GM18861 (cell line): ENCODE measurements around the gene TMEM213.
"Not testable (repeated sequence)": the region's sequence is repeated elsewhere in the genome, so short reads cannot be mapped to it uniquely, and the experiment has no call there.

ENCODE experiments used
- ATAC-seq: cut with Tn5 transposase; IDR thresholded peaks from one replicate; pipeline ENCODE4 v1.9.1; 2021; ENCODE audit not compliant: unreplicated experiment

The TMEM213 gene

DNA sequence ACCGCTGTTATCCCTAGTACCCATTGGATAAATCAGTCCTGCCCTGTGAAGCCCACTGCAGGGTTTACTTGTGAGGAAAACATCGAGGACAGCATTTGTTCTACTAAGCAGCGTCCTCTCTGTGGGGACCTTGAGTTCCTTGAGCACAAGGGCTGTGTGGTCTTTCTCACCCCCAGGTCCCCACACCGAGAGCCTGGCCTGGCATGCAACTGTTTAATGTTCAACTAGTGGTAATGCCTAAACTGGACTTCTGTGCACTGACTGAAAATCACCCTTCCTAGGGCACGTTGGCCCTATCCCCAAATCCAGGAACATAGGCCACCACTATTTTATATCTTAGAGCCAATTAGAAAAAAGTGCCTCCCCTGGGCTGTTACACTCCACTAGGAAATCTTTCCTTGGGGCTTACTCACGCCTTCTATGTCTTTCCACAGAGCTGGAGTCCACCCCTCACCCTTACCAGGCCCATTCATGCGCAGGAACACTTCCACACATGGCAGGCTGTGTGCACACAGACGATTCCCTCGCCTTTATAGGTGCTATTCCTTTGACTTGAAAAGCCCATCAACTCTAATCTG is 1.7 kb upstream of the TMEM213 start:
- no peak for ATAC-seq

GRCh38 chr7:138797046-138797445 is 748 bp upstream of the TMEM213 start:
- ATAC-seq = not testable (repeated sequence)

GRCh38 chr7:138798836-138799235 is 1.0 kb downstream of the TMEM213 start:
- no peak for ATAC-seq

DNA sequence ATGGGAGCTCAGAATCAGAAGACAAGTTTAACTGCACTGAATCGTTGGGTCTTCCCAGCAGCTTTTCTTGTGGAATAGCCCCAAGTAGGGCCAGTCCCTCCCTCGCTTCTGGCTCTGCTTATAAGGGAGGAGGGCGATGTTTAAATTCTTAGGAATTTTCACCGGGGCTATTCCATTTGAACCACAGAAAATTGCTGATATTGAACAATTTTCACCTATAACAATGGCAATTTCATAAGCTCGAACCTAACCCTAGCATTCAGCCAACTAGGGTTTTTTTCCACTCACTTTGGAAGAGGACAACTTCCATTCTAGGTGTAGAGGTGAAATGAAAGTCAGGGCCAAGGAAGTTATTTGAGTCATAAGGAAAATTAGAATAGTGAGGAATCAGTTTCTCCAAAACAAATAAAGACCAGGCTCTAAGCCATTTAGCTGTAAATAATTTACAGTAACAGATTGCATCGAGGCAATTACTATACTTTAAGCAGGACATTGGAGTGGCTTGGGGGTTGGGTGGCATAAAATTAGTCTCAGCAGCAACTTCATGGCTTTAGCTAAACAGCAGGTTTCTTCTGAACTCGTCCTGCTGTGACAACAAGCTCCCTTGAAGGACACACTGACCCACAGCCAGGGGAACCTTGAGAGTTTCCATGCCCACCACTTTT is 1.7 kb downstream of the TMEM213 start:
- ATAC-seq = no peak

GRCh38 chr7:138801256-138801655 is 3.5 kb downstream of the TMEM213 start:
- ATAC-seq = no peak

DNA sequence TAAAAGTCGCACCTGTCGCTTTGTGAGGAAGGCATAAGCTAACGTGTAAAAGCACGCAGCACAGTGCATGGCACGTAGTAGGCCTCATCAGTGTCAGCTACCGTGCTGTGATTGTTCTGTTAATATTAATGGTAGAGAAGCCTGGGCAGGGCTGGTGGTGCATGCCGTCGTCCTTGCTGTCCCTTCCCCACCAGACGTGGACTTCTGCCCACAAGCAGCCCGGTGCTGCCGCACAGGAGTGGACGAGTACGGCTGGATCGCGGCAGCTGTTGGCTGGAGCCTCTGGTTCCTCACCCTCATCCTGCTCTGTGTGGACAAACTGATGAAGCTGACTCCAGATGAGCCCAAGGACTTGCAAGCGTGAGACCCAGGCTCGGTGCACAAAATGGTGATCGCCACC is 4.9 kb downstream of the TMEM213 start:
- ATAC-seq = no peak

- no peak for ATAC-seq
Measured at GRCh38 chr7:138804618-138805017, 6.8 kb downstream of the TMEM213 start.

- no peak for ATAC-seq
Measured at GRCh38 chr7:138809346-138809745, 11.6 kb downstream of the TMEM213 start.

DNA sequence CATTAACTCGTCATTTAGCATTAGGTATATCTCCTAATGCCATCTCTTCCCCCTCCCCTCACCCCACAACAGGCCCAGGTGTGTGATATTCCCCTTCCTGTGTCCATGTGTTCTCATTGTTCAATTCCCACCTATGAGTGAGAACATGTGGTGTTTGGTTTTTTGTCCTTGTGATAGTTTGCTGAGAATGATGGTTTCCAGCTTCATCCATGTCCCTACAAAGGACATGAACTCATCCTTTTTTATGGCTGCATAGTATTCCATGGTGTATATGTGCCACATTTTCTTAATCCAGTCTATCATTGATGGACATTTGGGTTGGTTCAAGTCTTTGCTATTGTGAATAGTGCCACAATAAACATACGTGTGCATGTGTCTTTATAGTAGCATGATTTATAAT is 13.5 kb downstream of the TMEM213 start:
- ATAC-seq = not testable (repeated sequence)

DNA sequence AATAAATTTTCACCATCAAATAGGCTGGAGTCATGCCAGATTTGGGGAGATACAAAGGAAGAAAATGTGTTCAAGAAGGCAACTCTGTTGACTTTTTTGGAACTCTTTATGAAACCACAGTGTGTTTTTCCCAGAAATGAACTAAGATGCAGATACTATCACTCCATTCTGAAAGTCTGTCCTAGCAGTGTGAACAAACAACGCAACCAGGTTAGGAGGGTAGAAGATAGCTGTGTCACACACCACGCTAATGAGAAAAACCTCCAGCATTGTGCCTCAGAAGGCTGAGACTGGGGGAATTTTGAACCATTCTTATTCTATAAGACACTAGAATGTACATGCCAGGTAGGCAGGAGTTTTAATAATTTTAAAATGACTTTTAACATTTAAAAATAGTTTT is 16.2 kb downstream of the TMEM213 start:
- no peak for ATAC-seq

DNA sequence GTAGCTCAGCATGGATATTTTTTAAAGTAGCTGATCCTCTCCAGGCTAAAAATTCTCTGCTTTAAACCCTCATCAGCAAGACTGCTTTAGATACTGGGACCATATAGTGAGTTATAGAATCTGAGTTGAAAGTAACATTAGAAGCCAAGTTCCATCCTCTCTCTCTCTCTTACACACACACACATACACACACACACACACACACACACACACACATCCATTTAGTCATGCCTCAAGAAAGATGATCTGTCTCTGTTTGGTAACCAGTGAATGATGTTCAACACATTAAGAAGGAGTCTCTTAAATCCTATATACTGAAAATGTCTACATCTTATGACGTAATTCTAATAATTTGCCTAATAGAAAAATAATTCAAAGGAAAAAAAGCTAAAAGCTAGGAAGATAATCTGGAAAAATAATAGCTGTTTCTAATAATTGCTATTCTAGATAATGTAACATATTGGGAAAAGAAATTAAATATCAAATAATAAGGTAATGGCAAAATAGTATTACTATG is 17.1 kb downstream of the TMEM213 start:
- no peak for ATAC-seq

GRCh38 chr7:138816650-138817049 is 18.9 kb downstream of the TMEM213 start:
- no peak for ATAC-seq

- ATAC-seq = no peak
Measured at GRCh38 chr7:138819625-138820024, 21.8 kb downstream of the TMEM213 start.

DNA sequence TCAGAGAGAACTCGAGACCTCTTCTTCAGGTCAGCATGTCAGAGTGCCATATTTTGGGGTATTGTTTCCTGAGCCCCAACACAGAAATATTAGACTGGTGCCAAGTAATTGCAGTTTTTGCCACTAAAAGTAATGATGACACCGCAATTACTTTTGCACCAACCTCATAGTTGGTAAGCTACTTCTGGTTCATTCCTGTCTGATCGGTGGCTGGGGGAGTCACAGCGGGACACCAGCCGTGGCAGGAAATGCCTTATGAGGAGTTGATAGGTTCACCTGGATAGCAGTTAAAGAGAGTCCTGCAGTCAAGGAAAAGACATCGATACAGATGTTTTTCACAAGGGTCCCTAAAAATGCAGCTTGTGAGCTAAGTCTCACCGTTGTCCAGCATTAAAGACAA is 24.1 kb downstream of the TMEM213 start:
- ATAC-seq = no peak

GRCh38 chr7:138822867-138823535 is 25.2 kb downstream of the TMEM213 start:
- ATAC-seq = no peak

DNA sequence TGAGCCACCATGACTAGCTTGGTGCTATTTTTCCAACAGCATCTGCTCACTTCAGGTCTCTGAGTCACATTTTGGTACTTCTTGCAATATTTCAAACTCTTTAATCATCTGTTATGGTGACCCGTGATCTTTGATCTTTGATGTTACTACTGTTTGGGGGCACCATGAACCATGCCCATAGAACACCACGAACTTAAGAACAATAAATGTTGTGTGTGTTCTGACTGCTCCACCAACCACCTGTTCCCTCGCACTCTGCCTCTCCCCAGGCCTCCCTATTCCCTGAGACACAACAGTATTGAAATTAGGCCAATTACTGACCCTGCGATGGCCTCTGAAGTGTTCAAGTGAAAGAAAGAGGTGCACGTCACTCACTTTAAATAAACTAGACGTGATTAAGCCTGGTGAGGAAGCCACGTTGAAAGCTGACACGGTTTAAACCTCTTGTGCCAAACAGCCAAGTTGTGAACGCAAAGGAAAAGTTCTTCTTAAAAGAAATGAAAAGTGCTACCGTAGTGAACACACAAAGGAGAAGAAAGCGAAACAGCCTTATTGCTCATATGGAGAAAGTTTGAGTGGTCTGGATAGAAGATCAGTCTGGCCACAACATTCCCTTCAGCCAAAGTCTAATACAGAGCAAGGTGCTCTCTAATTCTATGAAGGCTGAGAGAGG is 27.4 kb downstream of the TMEM213 start:
- ATAC-seq = no peak

- ATAC-seq = no peak
Measured at GRCh38 chr7:138828302-138828701, 30.5 kb downstream of the TMEM213 start.

GRCh38 chr7:138829335-138829734 is 31.5 kb downstream of the TMEM213 start:
- no peak for ATAC-seq

- ATAC-seq = no peak
Measured at GRCh38 chr7:138832966-138833365, 35.2 kb downstream of the TMEM213 start.

GRCh38 chr7:138833596-138833995 is 35.8 kb downstream of the TMEM213 start:
- ATAC-seq = no peak

- no peak for ATAC-seq
Measured at GRCh38 chr7:138834583-138834982, 36.8 kb downstream of the TMEM213 start.

DNA sequence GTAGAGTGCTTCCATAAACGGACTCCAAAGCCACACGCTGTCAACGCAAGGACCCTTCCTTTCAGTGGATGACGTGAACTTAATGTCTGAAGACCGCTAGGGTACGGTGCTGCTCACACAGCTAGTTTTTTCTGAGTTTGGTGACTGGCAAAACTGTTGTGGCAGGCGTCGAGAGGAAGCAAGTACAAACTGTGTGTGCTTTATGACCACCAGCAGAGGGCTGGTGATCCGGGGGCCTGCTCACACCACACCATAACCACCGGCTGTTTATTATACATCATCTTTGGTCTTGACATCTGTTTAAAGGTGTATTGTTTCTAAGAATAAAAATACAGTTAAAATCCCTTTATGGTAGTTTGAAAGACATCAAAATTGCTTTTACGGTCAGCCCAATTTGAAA is 37.3 kb downstream of the TMEM213 start:
- ATAC-seq = no peak
